D721Med (cell line): ENCODE results near the gene CLCF1.
A peak's percentile ranks its signal among the peaks of the same experiment; 100 is the strongest.

Experiments
- DNase-seq: peaks from one replicate; pipeline ENCODE4 v3.0.0; 2011; ENCODE audit warnings: low spot score; ENCODE audit not compliant: insufficient read length
- FAIRE-seq: peaks from 2 replicates; lab custom pipeline; 2011; peaks lifted over from hg19 to GRCh38; lab: Jason Lieb, UNC
- TF ChIP-seq, protein P1 (sequence below): IDR thresholded peaks from 2 replicates; pipeline ENCODE4 v1.5.1; 2012; ENCODE audit warnings: mild to moderate bottlenecking, control low read depth; ENCODE audit not compliant: insufficient read depth; ENCODE audit errors: missing control alignments

CLCF1 gene

DNA sequence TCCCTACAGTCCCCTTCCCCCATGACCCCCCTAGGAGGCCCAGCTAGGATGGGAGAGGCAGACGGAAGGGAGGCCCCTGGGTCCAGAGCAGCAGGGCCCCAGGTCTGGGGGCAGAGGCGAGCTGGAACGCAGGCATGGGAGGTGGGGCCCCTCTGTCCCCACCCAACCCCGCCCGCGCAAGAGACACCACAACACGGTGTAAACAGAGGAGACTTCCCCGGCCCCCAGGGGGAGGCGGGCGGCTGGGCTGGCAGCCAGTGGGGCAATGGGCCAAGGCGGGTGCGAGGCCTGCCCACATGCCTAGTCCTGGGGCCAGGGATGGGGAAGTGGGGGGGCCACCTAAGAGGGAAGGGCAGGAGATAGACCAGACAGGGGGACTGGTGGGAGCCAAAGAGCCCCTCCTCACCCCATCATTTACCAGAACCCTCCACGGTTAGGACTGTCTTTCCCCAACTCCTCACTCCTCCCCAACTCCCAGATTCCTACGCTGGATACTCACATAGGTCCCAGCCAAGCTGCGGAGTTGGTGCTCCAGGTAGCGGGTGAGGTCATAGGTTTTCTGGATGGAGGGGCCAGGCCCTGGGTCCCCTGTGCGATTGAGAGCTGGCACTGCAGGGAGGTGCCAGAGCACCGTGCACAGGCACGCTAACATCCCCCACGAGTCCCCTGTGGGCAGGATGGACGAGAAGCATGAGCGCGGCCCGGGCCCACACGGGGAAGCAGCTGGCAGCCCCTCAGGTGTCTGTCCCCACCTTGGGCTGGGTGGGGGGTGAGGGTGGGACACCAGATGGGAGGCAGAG is 6.2 kb downstream of the CLCF1 start:
- DNase-seq = no peak
- FAIRE-seq = no peak
- TF ChIP-seq, protein P1, sequence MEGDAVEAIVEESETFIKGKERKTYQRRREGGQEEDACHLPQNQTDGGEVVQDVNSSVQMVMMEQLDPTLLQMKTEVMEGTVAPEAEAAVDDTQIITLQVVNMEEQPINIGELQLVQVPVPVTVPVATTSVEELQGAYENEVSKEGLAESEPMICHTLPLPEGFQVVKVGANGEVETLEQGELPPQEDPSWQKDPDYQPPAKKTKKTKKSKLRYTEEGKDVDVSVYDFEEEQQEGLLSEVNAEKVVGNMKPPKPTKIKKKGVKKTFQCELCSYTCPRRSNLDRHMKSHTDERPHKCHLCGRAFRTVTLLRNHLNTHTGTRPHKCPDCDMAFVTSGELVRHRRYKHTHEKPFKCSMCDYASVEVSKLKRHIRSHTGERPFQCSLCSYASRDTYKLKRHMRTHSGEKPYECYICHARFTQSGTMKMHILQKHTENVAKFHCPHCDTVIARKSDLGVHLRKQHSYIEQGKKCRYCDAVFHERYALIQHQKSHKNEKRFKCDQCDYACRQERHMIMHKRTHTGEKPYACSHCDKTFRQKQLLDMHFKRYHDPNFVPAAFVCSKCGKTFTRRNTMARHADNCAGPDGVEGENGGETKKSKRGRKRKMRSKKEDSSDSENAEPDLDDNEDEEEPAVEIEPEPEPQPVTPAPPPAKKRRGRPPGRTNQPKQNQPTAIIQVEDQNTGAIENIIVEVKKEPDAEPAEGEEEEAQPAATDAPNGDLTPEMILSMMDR = no peak

GRCh38 chr11:67366546-67366945 is 6.9 kb downstream of the CLCF1 start:
- TF ChIP-seq, protein P1 = no peak
- FAIRE-seq (no peak), DNase-seq (no peak)

GRCh38 chr11:67365736-67366444 is 7.5 kb downstream of the CLCF1 start:
- no peak for DNase-seq
- no peak for FAIRE-seq
- TF ChIP-seq, protein P1 = no peak

GRCh38 chr11:67364783-67365722 is 8.3 kb downstream of the CLCF1 start:
- peak; percentile 7 for DNase-seq
- no peak for FAIRE-seq
- TF ChIP-seq, protein P1 = no peak

DNA sequence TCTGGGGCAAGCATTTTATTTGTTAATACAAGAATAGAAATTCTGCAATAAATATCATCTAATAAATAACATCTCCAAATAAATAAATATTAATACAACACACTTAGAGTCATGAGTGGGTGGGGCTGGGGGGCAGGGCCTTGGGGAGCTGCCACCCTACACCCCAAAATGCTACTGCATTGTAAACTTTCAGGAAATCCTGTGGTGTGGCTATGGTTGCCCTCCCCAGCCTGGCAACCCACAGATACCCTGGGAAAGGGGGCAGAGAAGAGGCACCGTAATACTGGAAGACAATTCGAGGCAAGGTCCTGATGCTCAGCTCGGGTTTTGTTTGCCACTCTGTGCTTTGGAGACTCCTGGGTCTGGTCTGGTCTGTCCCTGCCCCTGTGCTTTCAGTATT is 9.2 kb downstream of the CLCF1 start:
- no peak for FAIRE-seq
- TF ChIP-seq, protein P1 = no peak
- peak; percentile 4 for DNase-seq

- FAIRE-seq (no peak), DNase-seq (no peak)
Measured at GRCh38 chr11:67357831-67358670, 15.3 kb downstream of the CLCF1 start.

More at GRCh38 chr11:67357831-67358670, 15.3 kb downstream of the CLCF1 start:
- TF ChIP-seq, protein P1 = no peak
